Measurements from ENCODE around the gene ZNF334.

ZNF334 gene

GRCh38 chr20:46512943-46513844 is at the start of gene ZNF334:
Gene ZNF334 (minus strand): TSS chr20:46513559. CDS start chr20:46512102, 1,457 bp downstream.
- Histone ChIP-seq H3K4me3 (peak within 1 kb of the TSS; percentile 38), H3K27ac (no peak within 1 kb of the TSS), H3K9me3 (ENCODE audit: low read depth, low read length) (no peaks in the 10 kb centered on the region), H3K36me3 (ENCODE audit: insufficient read depth, low read length) (no peaks in the 10 kb centered on the region), H3K9ac (ENCODE audit: insufficient read length) (no peak within 1 kb of the TSS)
- DNase-seq (ENCODE audit: low read depth, low spot score): no peak
- TF ChIP-seq EZH2 (IDR thresholded peaks at IDR 0.05): no peak
- no peak for TF ChIP-seq POLR2AphosphoS5 (IDR thresholded peaks at IDR 0.05; ENCODE audit: borderline replicate concordance, low read depth, low read length)
- no peak for TF ChIP-seq FOXP2 (optimal IDR thresholded peaks at IDR 0.05; ENCODE audit: control extremely low read depth, extremely low read length, insufficient read depth)

- H3K4me3 ChIP-seq: peak overlapping the region; percentile 29; the same call in 1 of the 2 replicates
- TF ChIP-seq POLR2AphosphoS5 (IDR thresholded peaks at IDR 0.05; ENCODE audit: borderline replicate concordance, low read depth, low read length): no peak
- H3K9me3 ChIP-seq (ENCODE audit: low read depth, low read length): no peaks in the 10 kb centered on the region
- DNase-seq (ENCODE audit: low read depth, low spot score): no peak
- H3K27ac ChIP-seq: no peak overlapping the region
- no peak overlapping the region for H3K9ac ChIP-seq (ENCODE audit: insufficient read length)
- H3K36me3 ChIP-seq (ENCODE audit: insufficient read depth, low read length): no peaks in the 10 kb centered on the region
Measured at GRCh38 chr20:46562373-46563169, 49.2 kb upstream of the ZNF334 start.

GRCh38 chr20:46562009-46562372 is 48.6 kb upstream of the ZNF334 start:
- H3K9ac ChIP-seq (ENCODE audit: insufficient read length): no peak overlapping the region
- no peaks in the 10 kb centered on the region for H3K9me3 ChIP-seq (ENCODE audit: low read depth, low read length)
- no peak for DNase-seq (ENCODE audit: low read depth, low spot score)
- no peak overlapping the region for H3K4me3 ChIP-seq
- no peaks in the 10 kb centered on the region for H3K36me3 ChIP-seq (ENCODE audit: insufficient read depth, low read length)
- H3K27ac ChIP-seq: no peak overlapping the region
- TF ChIP-seq FOXP2 (optimal IDR thresholded peaks at IDR 0.05; ENCODE audit: control extremely low read depth, extremely low read length, insufficient read depth): no peak
- no peak for TF ChIP-seq EZH2 (IDR thresholded peaks at IDR 0.05)
- no peak for TF ChIP-seq POLR2AphosphoS5 (IDR thresholded peaks at IDR 0.05; ENCODE audit: borderline replicate concordance, low read depth, low read length)

- H3K9me3 ChIP-seq (ENCODE audit: low read depth, low read length): no peaks in the 10 kb centered on the region
- TF ChIP-seq POLR2AphosphoS5 (IDR thresholded peaks at IDR 0.05; ENCODE audit: borderline replicate concordance, low read depth, low read length) (no peak), FOXP2 (optimal IDR thresholded peaks at IDR 0.05; ENCODE audit: control extremely low read depth, extremely low read length, insufficient read depth) (no peak), EZH2 (IDR thresholded peaks at IDR 0.05) (no peak)
- no peak overlapping the region for H3K27ac ChIP-seq
- no peak overlapping the region for H3K4me3 ChIP-seq
- DNase-seq (ENCODE audit: low read depth, low spot score): no peak
- H3K9ac ChIP-seq (ENCODE audit: insufficient read length): no peak overlapping the region
- H3K36me3 ChIP-seq (ENCODE audit: insufficient read depth, low read length): no peaks in the 10 kb centered on the region
Measured at GRCh38 chr20:46559685-46560440, 46.5 kb upstream of the ZNF334 start.

GRCh38 chr20:46559001-46559400 is 45.6 kb upstream of the ZNF334 start:
- Histone ChIP-seq H3K36me3 (ENCODE audit: insufficient read depth, low read length) (no peaks in the 10 kb centered on the region), H3K4me3 (no peak overlapping the region), H3K9me3 (ENCODE audit: low read depth, low read length) (no peaks in the 10 kb centered on the region), H3K9ac (ENCODE audit: insufficient read length) (no peak overlapping the region), H3K27ac (no peak overlapping the region)
- TF ChIP-seq EZH2 (IDR thresholded peaks at IDR 0.05) (no peak), FOXP2 (optimal IDR thresholded peaks at IDR 0.05; ENCODE audit: control extremely low read depth, extremely low read length, insufficient read depth) (no peak), POLR2AphosphoS5 (IDR thresholded peaks at IDR 0.05; ENCODE audit: borderline replicate concordance, low read depth, low read length) (no peak)
- no peak for DNase-seq (ENCODE audit: low read depth, low spot score)

GRCh38 chr20:46558511-46558959 is 45.2 kb upstream of the ZNF334 start:
- Histone ChIP-seq H3K27ac (no peak overlapping the region), H3K4me3 (no peak overlapping the region), H3K9me3 (ENCODE audit: low read depth, low read length) (no peaks in the 10 kb centered on the region), H3K9ac (ENCODE audit: insufficient read length) (no peak overlapping the region), H3K36me3 (ENCODE audit: insufficient read depth, low read length) (no peaks in the 10 kb centered on the region)
- no peak for DNase-seq (ENCODE audit: low read depth, low spot score)
- TF ChIP-seq POLR2AphosphoS5 (IDR thresholded peaks at IDR 0.05; ENCODE audit: borderline replicate concordance, low read depth, low read length) (no peak), EZH2 (IDR thresholded peaks at IDR 0.05) (no peak), FOXP2 (optimal IDR thresholded peaks at IDR 0.05; ENCODE audit: control extremely low read depth, extremely low read length, insufficient read depth) (no peak)

GRCh38 chr20:46557231-46557956 is 44.0 kb upstream of the ZNF334 start:
- H3K9me3 ChIP-seq (ENCODE audit: low read depth, low read length): no peaks in the 10 kb centered on the region
- H3K27ac ChIP-seq: no peak overlapping the region
- no peak overlapping the region for H3K9ac ChIP-seq (ENCODE audit: insufficient read length)
- TF ChIP-seq FOXP2 (optimal IDR thresholded peaks at IDR 0.05; ENCODE audit: control extremely low read depth, extremely low read length, insufficient read depth) (no peak), POLR2AphosphoS5 (IDR thresholded peaks at IDR 0.05; ENCODE audit: borderline replicate concordance, low read depth, low read length) (no peak), EZH2 (IDR thresholded peaks at IDR 0.05) (no peak)
- H3K36me3 ChIP-seq (ENCODE audit: insufficient read depth, low read length): no peaks in the 10 kb centered on the region
- no peak overlapping the region for H3K4me3 ChIP-seq
- no peak for DNase-seq (ENCODE audit: low read depth, low spot score)

All from SK-N-MC (cell line).